NT2/D1 (cell line): ENCODE data around the gene TAF11L2.

Experiments used
- YY1 ChIP-seq: IDR thresholded peaks from 2 replicates; pipeline ENCODE4 v1.6.1; 2011; ENCODE audit not compliant: insufficient read length, insufficient read depth
- ZNF274 ChIP-seq: IDR thresholded peaks from 2 replicates; pipeline ENCODE4 v1.6.1; 2011; ENCODE audit warnings: mild to moderate bottlenecking, low read depth, low read length

GRCh38 chr5:17463653-17464052 is 34.4 kb upstream of the TAF11L2 start:
- no peak for TF ChIP-seq YY1
- TF ChIP-seq ZNF274, result no peak
